AG04450 (cell line): ENCODE results near the gene CAVIN2. TPM values are rescaled to one million over a fixed set of nuclear protein-coding genes. Genes with fewer than 3 reads are reported as not detected.

ENCODE experiments used
- CTCF ChIA-PET: fragments of 300-600, 350-600 bp; formaldehyde crosslinking; extraction: SDS; loops from one replicate; lab custom pipeline; 2022; ENCODE audit warnings: antibody characterized with exemption, inconsistent platforms; lab: Charles Lee
- POLR2A ChIA-PET: fragments of 350-600 bp; formaldehyde crosslinking; extraction: SDS; loops from one replicate; lab custom pipeline; 2021; ENCODE audit warnings: antibody characterized with exemption, inconsistent platforms; lab: Yijun Ruan, JAX
- DNase-seq: peaks from one replicate; pipeline ENCODE4 v3.0.0-alpha.2; 2011; ENCODE audit warnings: low read depth, low spot score
- H3K27ac ChIP-seq: one replicate; pipeline ENCODE4 v1.5.1; 2012; ENCODE audit warnings: low read depth, low read length, control low read depth
- H3K27me3 ChIP-seq: one replicate; pipeline ENCODE4 v1.6.0; 2012; ENCODE audit warnings: low read length; ENCODE audit not compliant: control insufficient read depth, insufficient read depth
- H3K4me3 ChIP-seq: 2 replicates; pipeline ENCODE4 v1.5.1; 2011; ENCODE audit warnings: mild to moderate bottlenecking, low read depth, low read length, control low read depth
- H3K9me3 ChIP-seq: 2 replicates; pipeline ENCODE4 v1.5.1; 2012; ENCODE audit warnings: low read length; ENCODE audit not compliant: control insufficient read depth, insufficient read depth
- CTCF ChIP-seq: IDR thresholded peaks from 2 replicates; pipeline ENCODE4 v1.5.1; 2011; ENCODE audit warnings: low read depth, low read length, control low read depth, inconsistent platforms
- polyA plus RNA-seq: library from polyadenylated mRNA; depleted of rRNA; stranded (reverse); fragments of >200 nt; gene quantifications from 2 replicates; pipeline ENCODE4 v1.2.3, GENCODE V29; 2011

Gene CAVIN2
- polyA plus RNA-seq, 1 experiment, result 26.1 TPM

GRCh38 chr2:191875859-191876258 is 29.0 kb upstream of the CAVIN2 start:
- no peaks in the 10 kb centered on the region for H3K9me3 ChIP-seq
- H3K4me3 ChIP-seq, result no peak overlapping the region
- POLR2A ChIA-PET, result no interaction called here
- CTCF ChIA-PET, result interaction anchor here (1.1 kb wide), 1 partner anchor 286 kb away, joined by 4 read pairs; no protein-coding TSS in a partner anchor
- no peaks in the 10 kb centered on the region for H3K27me3 ChIP-seq
- H3K27ac ChIP-seq, result no peak overlapping the region
- no peak for TF ChIP-seq CTCF
- DNase-seq, result no peak

GRCh38 chr2:191870744-191871143 is 23.9 kb upstream of the CAVIN2 start:
- POLR2A ChIA-PET, result no interaction called here

DNA sequence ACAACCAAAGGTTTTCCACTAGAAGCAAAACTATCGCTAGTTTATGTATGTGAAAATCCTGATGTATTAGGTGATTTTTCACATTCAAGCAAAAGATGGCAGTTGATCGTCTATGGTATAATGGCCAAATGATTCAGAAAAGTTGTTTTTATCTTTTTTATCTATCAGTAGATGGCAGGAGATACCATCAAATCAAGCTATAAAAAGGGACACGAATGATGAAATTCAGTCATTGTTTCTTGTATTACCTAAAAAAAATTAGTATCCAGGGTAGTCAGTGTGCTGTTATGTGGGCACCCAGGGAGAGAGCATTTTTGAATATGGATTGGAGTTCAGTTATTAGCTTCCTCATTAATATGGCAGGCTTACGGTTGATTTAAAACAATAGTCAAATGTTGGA is 22.9 kb upstream of the CAVIN2 start:
- TF ChIP-seq CTCF, result no peak

More at GRCh38 chr2:191870744-191871143, 23.9 kb upstream of the CAVIN2 start:
- H3K27me3 ChIP-seq, result no peaks in the 10 kb centered on the region
- no peak overlapping the region for H3K4me3 ChIP-seq
- DNase-seq, result no peak
- no peaks in the 10 kb centered on the region for H3K9me3 ChIP-seq
- TF ChIP-seq CTCF, result peak; percentile 38
- H3K27ac ChIP-seq, result no peak overlapping the region
- CTCF ChIA-PET, result interaction anchor here (0.6 to 3.0 kb wide), 10 partner anchors 10 to 415 kb away, joined by 3 to 41 read pairs (median 4); no protein-coding TSS in a partner anchor

DNA sequence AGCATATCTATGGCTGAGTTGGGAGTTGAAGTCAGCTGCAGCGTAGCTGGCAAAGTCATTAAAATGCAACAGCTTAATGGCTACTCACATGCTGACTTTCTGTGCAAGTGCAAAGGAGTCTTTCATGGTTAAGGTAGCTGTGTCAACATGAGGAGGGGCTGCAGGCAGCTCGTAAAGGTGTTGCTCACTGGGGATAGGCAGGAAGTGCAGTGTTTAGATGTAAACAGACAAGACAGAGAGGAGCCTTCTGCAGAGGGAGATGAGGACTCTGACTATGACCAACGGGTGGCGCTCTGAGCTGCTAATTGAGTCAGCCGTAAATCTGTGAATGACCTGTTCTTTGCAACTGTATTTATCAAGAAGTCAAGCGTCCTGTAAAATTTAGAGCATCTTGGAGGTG is 22.3 kb upstream of the CAVIN2 start:
- Histone ChIP-seq H3K9me3 (no peaks in the 10 kb centered on the region), H3K27ac (no peak overlapping the region), H3K4me3 (no peak overlapping the region), H3K27me3 (no peaks in the 10 kb centered on the region)
- TF ChIP-seq CTCF, result no peak
- ChIA-PET POLR2A (no interaction called here), CTCF (interaction anchor here (0.8 to 3.0 kb wide), 6 partner anchors 9 to 416 kb away, joined by 3 to 41 read pairs (median 4); no protein-coding TSS in a partner anchor)
- no peak for DNase-seq

More for the DNA sequence above, 22.9 kb upstream of the CAVIN2 start:
- Histone ChIP-seq H3K4me3 (no peak overlapping the region), H3K27ac (no peak overlapping the region), H3K9me3 (no peaks in the 10 kb centered on the region), H3K27me3 (no peaks in the 10 kb centered on the region)
- ChIA-PET POLR2A (no interaction called here), CTCF (interaction anchor here (0.6 to 3.0 kb wide), 10 partner anchors 8 to 416 kb away, joined by 3 to 41 read pairs (median 4); no protein-coding TSS in a partner anchor)
- no peak for DNase-seq

- no peaks in the 10 kb centered on the region for H3K9me3 ChIP-seq
- no peaks in the 10 kb centered on the region for H3K27me3 ChIP-seq
- ChIA-PET POLR2A (no interaction called here), CTCF (interaction anchor here (3.0 kb wide), 1 partner anchor 295 kb away, joined by 41 read pairs; no protein-coding TSS in a partner anchor)
- TF ChIP-seq CTCF, result no peak
- no peak for DNase-seq
- peak overlapping the region; percentile 89 for H3K27ac ChIP-seq
- no peak overlapping the region for H3K4me3 ChIP-seq
Observed at GRCh38 chr2:191867507-191867847, 20.6 kb upstream of the CAVIN2 start.
